ENCODE data around the gene RNF187. TPM values are rescaled to one million over a fixed set of nuclear protein-coding genes. Genes with fewer than 3 reads are reported as not detected.

The RNF187 gene
- total RNA-seq, 1 donor from 2014 or later, result 94.8 TPM

- Mint-ChIP-seq H3K27me3 (peaks cover 60% of the 10 kb centered on the region), H3K27ac (no peak overlapping the region), H3K36me3 (ENCODE audit: insufficient read depth) (no peaks in the 10 kb centered on the region), H3K4me3 (ENCODE audit: low read depth) (peak overlapping the region; percentile 42), H3K4me1 (ENCODE audit: low read depth) (peaks cover 13% of the 10 kb centered on the region), H3K9me3 (ENCODE audit: low read depth) (no peaks in the 10 kb centered on the region)
- DNase-seq (ENCODE audit: low spot score, unreplicated experiment), result no peak
- TF ChIP-seq CTCF (IDR thresholded peaks at IDR 0.05; ENCODE audit: unreplicated experiment), result no peak
Observed at GRCh38 chr1:228462560-228462959, 24.6 kb upstream of the RNF187 start.

- no peak for TF ChIP-seq CTCF (IDR thresholded peaks at IDR 0.05; ENCODE audit: unreplicated experiment)
- Mint-ChIP-seq H3K4me1 (ENCODE audit: low read depth) (peaks cover 11% of the 10 kb centered on the region), H3K9me3 (ENCODE audit: low read depth) (no peaks in the 10 kb centered on the region), H3K27ac (no peak overlapping the region), H3K4me3 (ENCODE audit: low read depth) (peak overlapping the region; percentile 78), H3K36me3 (ENCODE audit: insufficient read depth) (no peaks in the 10 kb centered on the region), H3K27me3 (peaks cover 65% of the 10 kb centered on the region)
- no peak for DNase-seq (ENCODE audit: low spot score, unreplicated experiment)
Observed at GRCh38 chr1:228463009-228463558, 24.1 kb upstream of the RNF187 start.

GRCh38 chr1:228463559-228464455 is 23.4 kb upstream of the RNF187 start:
- H3K9me3 Mint-ChIP-seq (ENCODE audit: low read depth), result no peaks in the 10 kb centered on the region
- H3K27me3 Mint-ChIP-seq, result peaks cover 70% of the 10 kb centered on the region
- TF ChIP-seq CTCF (IDR thresholded peaks at IDR 0.05; ENCODE audit: unreplicated experiment), result peak; percentile 39
- DNase-seq (ENCODE audit: low spot score, unreplicated experiment), result peak; percentile 25
- peak overlapping the region; percentile 78 for H3K4me3 Mint-ChIP-seq (ENCODE audit: low read depth)
- peaks cover 11% of the 10 kb centered on the region for H3K4me1 Mint-ChIP-seq (ENCODE audit: low read depth)
- H3K27ac Mint-ChIP-seq, result peak overlapping the region; percentile 21
- no peaks in the 10 kb centered on the region for H3K36me3 Mint-ChIP-seq (ENCODE audit: insufficient read depth)

- Mint-ChIP-seq H3K9me3 (ENCODE audit: low read depth) (no peaks in the 10 kb centered on the region), H3K27me3 (peaks cover 76% of the 10 kb centered on the region), H3K4me1 (ENCODE audit: low read depth) (peaks cover 10% of the 10 kb centered on the region), H3K36me3 (ENCODE audit: insufficient read depth) (no peaks in the 10 kb centered on the region), H3K4me3 (ENCODE audit: low read depth) (peak overlapping the region; percentile 78), H3K27ac (peak overlapping the region; percentile 77)
- DNase-seq (ENCODE audit: low spot score, unreplicated experiment), result peak; percentile 62
- TF ChIP-seq CTCF (IDR thresholded peaks at IDR 0.05; ENCODE audit: unreplicated experiment), result no peak
Observed at GRCh38 chr1:228464487-228464983, 22.6 kb upstream of the RNF187 start.

GRCh38 chr1:228465141-228465540 is 22.0 kb upstream of the RNF187 start:
- peak overlapping the region; percentile 77 for H3K27ac Mint-ChIP-seq
- H3K4me3 Mint-ChIP-seq (ENCODE audit: low read depth), result peak overlapping the region; percentile 78
- TF ChIP-seq CTCF (IDR thresholded peaks at IDR 0.05; ENCODE audit: unreplicated experiment), result no peak
- DNase-seq (ENCODE audit: low spot score, unreplicated experiment), result no peak
- H3K9me3 Mint-ChIP-seq (ENCODE audit: low read depth), result no peaks in the 10 kb centered on the region
- no peaks in the 10 kb centered on the region for H3K36me3 Mint-ChIP-seq (ENCODE audit: insufficient read depth)
- H3K27me3 Mint-ChIP-seq, result peaks cover 76% of the 10 kb centered on the region
- H3K4me1 Mint-ChIP-seq (ENCODE audit: low read depth), result peaks cover 10% of the 10 kb centered on the region

All from progenitor cell of endocrine pancreas (in vitro differentiated cells).